ENCODE results near the gene BLVRA.

The BLVRA gene

GRCh38 chr7:43756368-43757072 is 2.0 kb upstream of the BLVRA start:
- no peak overlapping the region for H3K27ac Mint-ChIP-seq
- peaks cover 8 to 11% of the 10 kb centered on the region in 2 donors for H3K27me3 Mint-ChIP-seq
- H3K9me3 Mint-ChIP-seq = no peaks in the 10 kb centered on the region
- ATAC-seq (replicated peaks) = no peak
- no peak for DNase-seq
- no peak overlapping the region for H3K4me3 Mint-ChIP-seq
- H3K36me3 Mint-ChIP-seq = no peaks in the 10 kb centered on the region
- peaks cover 0 to 13% of the 10 kb centered on the region in 2 donors for H3K4me1 Mint-ChIP-seq

GRCh38 chr7:43757073-43757720 is 1.3 kb upstream of the BLVRA start:
- no peak overlapping the region for H3K27ac Mint-ChIP-seq

DNA sequence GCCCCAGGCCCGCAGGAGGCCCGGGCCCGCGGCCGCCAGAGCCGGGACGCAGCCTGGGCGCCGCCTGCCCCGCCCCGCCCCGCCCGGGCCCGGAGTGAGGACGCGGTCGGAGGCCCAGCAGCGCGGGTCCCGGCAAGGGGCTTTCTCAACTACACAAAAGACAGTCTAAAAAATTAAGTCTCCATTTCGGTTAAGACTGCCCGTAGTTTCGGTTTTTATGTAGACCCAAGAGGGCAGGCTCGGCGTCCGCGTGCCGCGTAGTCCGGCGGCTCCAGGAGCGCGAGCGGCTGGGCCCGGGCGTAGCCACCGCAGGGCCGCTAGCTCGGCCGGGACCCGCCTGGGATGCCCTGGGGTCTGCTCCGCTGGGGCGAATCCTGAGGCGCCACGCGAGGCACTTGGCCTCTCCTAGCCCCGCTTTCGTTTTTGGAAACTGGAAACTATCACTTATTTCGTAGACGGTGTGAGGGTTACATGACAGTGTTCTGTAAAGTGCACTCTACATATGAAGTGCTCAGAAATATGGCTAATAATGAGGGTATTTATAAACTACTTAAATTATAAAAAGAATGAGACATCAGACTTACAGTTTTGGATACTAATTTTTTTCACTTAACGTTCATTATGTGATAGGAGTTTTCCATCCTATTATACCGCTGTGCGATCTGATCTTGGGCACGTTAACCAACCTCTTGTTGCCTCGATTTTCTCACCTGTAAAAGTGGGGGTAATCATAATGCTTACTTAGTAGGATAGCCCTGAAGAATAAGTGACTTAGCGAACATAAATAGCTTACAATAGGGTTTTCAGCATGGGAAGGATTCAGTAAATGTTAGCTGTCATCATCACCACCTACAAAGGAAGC is 573 bp downstream of the BLVRA start:
- DNase-seq = peak; percentile 31
- no peaks in the 10 kb centered on the region for H3K36me3 Mint-ChIP-seq

More at GRCh38 chr7:43757073-43757720, 1.3 kb upstream of the BLVRA start:
- ATAC-seq (replicated peaks) = no peak
- Mint-ChIP-seq H3K4me3 (peak overlapping the region in 1 of 2 donors; percentile 81), H3K9me3 (no peaks in the 10 kb centered on the region), H3K27me3 (peaks cover 8 to 11% of the 10 kb centered on the region in 2 donors), H3K4me1 (peaks cover 3 to 13% of the 10 kb centered on the region in 2 donors), H3K36me3 (no peaks in the 10 kb centered on the region)
- DNase-seq = no peak

GRCh38 chr7:43760861-43761260 is 2.4 kb downstream of the BLVRA start:
- H3K9me3 Mint-ChIP-seq = no peaks in the 10 kb centered on the region
- no peak for ATAC-seq (replicated peaks)
- H3K4me3 Mint-ChIP-seq = no peak overlapping the region
- H3K36me3 Mint-ChIP-seq = no peaks in the 10 kb centered on the region
- DNase-seq = no peak
- peaks cover 8 to 11% of the 10 kb centered on the region in 2 donors for H3K27me3 Mint-ChIP-seq
- H3K4me1 Mint-ChIP-seq = peaks cover 12 to 31% of the 10 kb centered on the region in 2 donors
- H3K27ac Mint-ChIP-seq = no peak overlapping the region

More for the DNA sequence above, 573 bp downstream of the BLVRA start:
- no peaks in the 10 kb centered on the region for H3K9me3 Mint-ChIP-seq
- peaks cover 8 to 11% of the 10 kb centered on the region in 2 donors for H3K27me3 Mint-ChIP-seq
- H3K4me3 Mint-ChIP-seq = peak overlapping the region; percentile 80 to 82
- no peak overlapping the region for H3K27ac Mint-ChIP-seq
- H3K4me1 Mint-ChIP-seq = peaks cover 8 to 22% of the 10 kb centered on the region in 2 donors
- ATAC-seq (replicated peaks) = peak; percentile 77 to 79

DNA sequence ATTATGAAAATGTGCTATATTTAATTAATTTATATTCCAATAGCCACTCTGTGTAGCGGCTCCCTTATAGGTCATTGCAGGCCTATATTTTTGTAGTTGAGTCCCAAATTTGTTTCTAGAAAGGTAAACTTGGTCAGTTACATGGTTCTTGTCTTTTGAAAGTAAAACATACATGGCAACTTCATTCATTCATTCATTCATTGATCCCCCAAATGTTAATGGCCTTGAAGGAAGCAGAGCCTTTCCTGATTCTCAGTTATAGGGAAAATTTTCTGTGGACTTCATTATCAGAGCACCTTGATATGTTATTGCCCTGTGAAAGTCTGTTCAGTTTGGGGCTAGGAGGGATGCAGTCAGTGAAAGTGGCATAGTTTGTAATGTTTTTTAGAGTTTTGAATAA is 2.9 kb downstream of the BLVRA start:
- H3K27ac Mint-ChIP-seq = no peak overlapping the region
- no peak for DNase-seq
- H3K4me1 Mint-ChIP-seq = peaks cover 12 to 31% of the 10 kb centered on the region in 2 donors
- H3K27me3 Mint-ChIP-seq = peaks cover 8 to 11% of the 10 kb centered on the region in 2 donors
- H3K36me3 Mint-ChIP-seq = no peaks in the 10 kb centered on the region
- no peak overlapping the region for H3K4me3 Mint-ChIP-seq
- no peaks in the 10 kb centered on the region for H3K9me3 Mint-ChIP-seq
- ATAC-seq (replicated peaks) = no peak

DNA sequence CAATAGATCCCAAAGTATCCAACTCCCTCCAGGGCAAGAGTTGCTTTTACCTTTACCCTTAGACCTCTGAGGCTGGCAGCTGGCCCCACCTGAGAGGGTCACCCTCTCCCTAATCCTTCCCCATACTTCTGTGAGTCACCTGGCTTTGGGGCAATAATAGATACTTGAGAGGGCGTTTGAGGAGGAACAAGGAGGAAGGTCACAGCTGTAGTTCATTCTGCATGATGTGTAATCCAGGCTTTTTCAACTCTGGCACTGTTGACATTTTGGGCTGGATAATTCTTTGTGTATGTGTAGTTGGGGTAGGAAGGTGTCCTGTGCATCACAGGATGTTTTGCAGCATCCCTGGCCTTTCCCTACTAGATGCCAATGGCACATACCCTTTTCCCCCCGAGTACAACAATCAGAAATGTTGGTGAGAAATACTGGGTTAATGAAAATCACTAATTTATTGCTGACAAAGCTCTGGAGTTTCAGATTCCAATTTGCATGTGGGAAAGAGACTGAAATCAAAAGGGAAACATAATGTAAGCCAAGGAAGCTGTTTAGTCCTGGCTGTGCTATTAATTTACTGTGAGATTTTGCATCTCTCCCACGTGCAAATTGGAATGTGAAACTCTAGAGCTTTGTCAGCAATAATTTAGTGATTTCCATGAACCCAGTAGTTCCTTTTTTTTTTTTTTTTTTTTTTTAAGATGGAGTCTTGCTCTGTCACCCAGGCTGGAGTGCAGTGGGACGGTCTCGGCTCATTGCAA is 3.6 kb downstream of the BLVRA start:
- H3K36me3 Mint-ChIP-seq = no peaks in the 10 kb centered on the region
- no peak overlapping the region for H3K27ac Mint-ChIP-seq
- ATAC-seq (replicated peaks) = no peak
- no peak for DNase-seq
- no peak overlapping the region for H3K4me3 Mint-ChIP-seq
- H3K27me3 Mint-ChIP-seq = peaks cover 5 to 6% of the 10 kb centered on the region in 2 donors
- peaks cover 12 to 26% of the 10 kb centered on the region in 2 donors for H3K4me1 Mint-ChIP-seq
- H3K9me3 Mint-ChIP-seq = no peaks in the 10 kb centered on the region

DNA sequence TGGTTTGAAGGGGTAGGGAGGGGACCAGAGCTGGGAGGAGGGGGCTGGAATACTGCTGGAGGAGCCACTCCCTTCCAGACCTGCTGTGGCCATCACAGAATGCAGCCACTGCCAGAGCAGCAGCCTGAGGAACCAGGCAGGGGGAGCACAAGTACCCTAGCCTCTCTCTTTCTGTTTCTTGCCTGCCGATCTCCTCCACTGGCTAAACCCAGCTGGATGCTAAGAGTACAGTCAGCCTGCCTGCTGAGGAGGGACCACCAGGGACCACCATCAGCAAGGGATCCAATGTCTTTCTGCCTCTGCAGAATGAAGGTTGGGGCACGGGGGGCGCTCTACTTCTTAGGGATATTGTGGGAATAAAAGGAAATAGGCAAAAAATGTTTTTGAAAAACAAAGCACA is 4.7 kb downstream of the BLVRA start:
- Mint-ChIP-seq H3K4me1 (peaks cover 12 to 19% of the 10 kb centered on the region in 2 donors), H3K9me3 (no peaks in the 10 kb centered on the region), H3K27me3 (no peaks in the 10 kb centered on the region), H3K36me3 (no peaks in the 10 kb centered on the region), H3K4me3 (no peak overlapping the region), H3K27ac (no peak overlapping the region)
- DNase-seq (no peak), ATAC-seq (replicated peaks) (no peak)

DNA sequence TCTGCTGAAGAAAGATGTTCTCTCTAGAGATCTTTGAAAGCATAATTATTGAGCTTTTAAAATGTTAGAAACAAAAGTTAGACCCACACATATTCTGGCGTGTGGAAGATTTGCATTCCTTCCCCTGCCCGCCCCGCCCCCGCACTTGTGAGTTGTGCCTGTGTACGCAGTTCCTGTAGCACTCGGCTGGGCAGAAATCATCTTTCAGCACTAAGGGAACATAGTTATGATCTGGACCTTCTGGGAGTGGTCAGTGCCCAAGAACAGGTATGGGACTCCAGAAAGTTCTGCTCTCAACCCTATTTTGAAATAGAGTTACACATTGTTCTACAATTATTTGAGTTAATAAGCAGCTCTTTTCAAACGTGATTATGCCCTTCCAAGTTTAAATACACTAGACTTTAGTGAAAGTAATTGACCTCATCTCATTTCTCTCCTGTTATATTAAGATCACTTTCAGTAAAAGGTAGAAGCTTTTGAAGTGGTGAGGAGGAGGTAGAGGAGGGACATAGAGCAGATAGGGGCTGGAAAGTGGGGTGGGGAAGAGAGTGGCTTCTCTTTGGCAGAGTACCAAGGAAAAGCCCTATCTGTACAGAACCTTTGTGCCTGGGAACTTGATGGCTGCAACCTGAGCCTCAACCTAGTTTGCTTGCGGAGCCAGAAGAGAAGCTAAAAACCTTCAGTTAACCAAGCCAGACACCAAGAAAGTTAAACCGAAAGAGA is 5.7 kb downstream of the BLVRA start:
- no peaks in the 10 kb centered on the region for H3K9me3 Mint-ChIP-seq
- H3K4me1 Mint-ChIP-seq = peaks cover 12 to 18% of the 10 kb centered on the region in 2 donors
- H3K4me3 Mint-ChIP-seq = peak overlapping the region; percentile 14 to 46
- no peaks in the 10 kb centered on the region for H3K36me3 Mint-ChIP-seq
- H3K27me3 Mint-ChIP-seq = no peaks in the 10 kb centered on the region
- peak; percentile 77 to 78 for ATAC-seq (replicated peaks)
- no peak for DNase-seq
- peak overlapping the region; percentile 51 for H3K27ac Mint-ChIP-seq

DNA sequence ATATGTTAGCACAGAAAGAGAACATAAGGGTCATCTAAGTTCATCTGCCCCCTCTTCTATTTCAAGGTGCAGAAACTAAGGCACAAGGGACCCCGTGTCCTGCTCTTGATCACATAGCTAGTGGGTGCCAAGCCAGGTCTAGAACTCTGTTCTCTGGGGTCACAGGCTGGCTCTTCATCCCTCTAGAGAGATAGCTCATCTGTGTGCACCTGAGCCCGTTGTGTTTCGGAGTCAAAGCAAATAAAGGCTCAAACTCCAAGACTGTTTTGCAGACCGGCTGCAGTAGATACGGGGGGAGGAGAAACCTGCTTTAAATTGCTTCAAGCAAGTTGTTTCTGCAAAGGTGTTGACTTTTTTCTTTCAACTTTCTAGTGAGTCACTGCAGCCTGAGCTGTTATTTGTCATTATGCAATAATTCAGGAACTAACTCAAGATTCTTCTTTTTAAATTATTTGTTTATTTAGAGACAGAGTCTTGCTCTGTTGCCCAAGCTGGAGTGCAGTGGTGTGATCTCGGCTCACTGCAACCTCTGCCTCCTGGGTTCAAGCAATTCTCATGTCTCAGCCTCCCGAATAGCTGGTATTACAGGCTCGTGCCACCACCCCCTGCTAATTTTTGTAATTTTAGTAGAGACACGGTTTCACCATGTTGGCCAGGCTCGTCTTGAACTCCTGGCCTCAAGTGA is 6.5 kb downstream of the BLVRA start:
- H3K4me1 Mint-ChIP-seq = peaks cover 12 to 18% of the 10 kb centered on the region in 2 donors
- H3K4me3 Mint-ChIP-seq = no peak overlapping the region
- DNase-seq = no peak

GRCh38 chr7:43766564-43766963 is 8.1 kb downstream of the BLVRA start:
- Mint-ChIP-seq H3K4me3 (no peak overlapping the region), H3K4me1 (peaks cover 12 to 18% of the 10 kb centered on the region in 2 donors), H3K27ac (no peak overlapping the region), H3K27me3 (no peaks in the 10 kb centered on the region), H3K36me3 (no peaks in the 10 kb centered on the region), H3K9me3 (no peaks in the 10 kb centered on the region)
- DNase-seq (no peak), ATAC-seq (replicated peaks) (no peak)

More for the DNA sequence above, 6.5 kb downstream of the BLVRA start:
- no peaks in the 10 kb centered on the region for H3K36me3 Mint-ChIP-seq
- H3K27ac Mint-ChIP-seq = no peak overlapping the region
- H3K9me3 Mint-ChIP-seq = no peaks in the 10 kb centered on the region
- no peaks in the 10 kb centered on the region for H3K27me3 Mint-ChIP-seq
- no peak for ATAC-seq (replicated peaks)

DNA sequence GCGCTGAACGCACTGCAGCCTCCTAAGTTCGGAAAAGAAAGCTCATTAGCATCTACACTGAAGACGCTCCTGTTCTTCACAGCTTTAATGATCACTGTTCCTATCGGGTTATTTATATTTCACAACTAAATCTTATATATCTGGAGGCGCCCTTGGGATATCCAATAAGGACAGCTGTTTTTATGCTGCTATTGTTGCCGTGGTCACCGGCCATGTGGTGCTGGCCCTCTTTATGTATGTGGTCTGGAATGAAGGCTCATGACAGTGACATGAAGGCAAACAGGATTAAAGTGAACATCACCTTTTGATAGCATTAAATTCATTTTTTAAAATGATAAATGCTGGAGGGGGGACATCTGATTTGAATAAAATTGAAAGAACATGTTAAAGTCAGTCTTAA is 8.8 kb downstream of the BLVRA start:
- ATAC-seq (replicated peaks) (no peak), DNase-seq (no peak)
- no peak overlapping the region for H3K27ac Mint-ChIP-seq
- no peaks in the 10 kb centered on the region for H3K9me3 Mint-ChIP-seq
- no peaks in the 10 kb centered on the region for H3K36me3 Mint-ChIP-seq
- no peak overlapping the region for H3K4me3 Mint-ChIP-seq
- peaks cover 9 to 18% of the 10 kb centered on the region in 2 donors for H3K4me1 Mint-ChIP-seq
- H3K27me3 Mint-ChIP-seq = no peaks in the 10 kb centered on the region

DNA sequence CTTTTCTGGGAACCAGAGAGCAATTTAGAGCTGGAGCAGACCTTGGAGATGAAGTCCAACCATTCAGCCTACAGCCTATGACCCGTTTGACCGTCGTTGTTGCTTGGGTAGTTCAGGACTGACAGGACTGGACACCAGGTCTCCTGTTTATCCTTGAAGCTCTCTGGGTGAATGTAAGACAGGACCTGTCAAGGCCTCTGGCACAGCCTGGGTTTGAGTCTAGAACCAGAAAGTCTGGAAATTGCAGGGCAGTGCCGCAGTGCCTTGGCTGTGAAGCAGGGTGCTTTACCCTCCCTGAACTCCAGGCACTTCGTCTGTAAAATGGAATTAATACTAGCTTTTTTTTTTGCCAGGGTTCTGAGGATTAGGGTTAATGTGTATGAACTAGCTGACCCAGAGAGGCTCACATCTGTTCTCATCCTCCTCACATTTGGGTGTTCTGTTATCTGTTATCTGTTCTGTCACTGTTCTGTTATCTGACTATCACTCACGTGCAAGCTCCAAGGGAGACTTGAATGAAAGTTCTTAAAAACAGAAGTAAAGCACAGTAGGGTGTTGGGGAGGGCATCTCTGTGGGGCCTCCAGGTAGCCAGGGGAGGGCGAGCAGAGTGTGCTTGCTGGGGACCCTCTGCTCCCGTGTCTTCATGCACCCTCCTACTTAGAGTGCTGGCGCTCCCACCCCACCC is 9.9 kb downstream of the BLVRA start:
- Mint-ChIP-seq H3K27ac (no peak overlapping the region), H3K4me1 (peaks cover 4 to 10% of the 10 kb centered on the region in 2 donors), H3K36me3 (peaks cover 0 to 5% of the 10 kb centered on the region in 2 donors), H3K9me3 (no peaks in the 10 kb centered on the region), H3K4me3 (no peak overlapping the region), H3K27me3 (no peaks in the 10 kb centered on the region)
- DNase-seq (no peak), ATAC-seq (replicated peaks) (no peak)
